NT2/D1 (cell line): Measurements from ENCODE around the gene NLGN1.

ENCODE experiments used
- SUZ12 ChIP-seq: IDR thresholded peaks from 2 replicates; pipeline ENCODE4 v1.6.1; 2011; ENCODE audit not compliant: insufficient read length, insufficient read depth; ENCODE audit errors: extremely low read depth
- YY1 ChIP-seq: IDR thresholded peaks from 2 replicates; pipeline ENCODE4 v1.6.1; 2011; ENCODE audit not compliant: insufficient read length, insufficient read depth
- ZNF274 ChIP-seq: IDR thresholded peaks from 2 replicates; pipeline ENCODE4 v1.6.1; 2011; ENCODE audit warnings: mild to moderate bottlenecking, low read depth, low read length

DNA sequence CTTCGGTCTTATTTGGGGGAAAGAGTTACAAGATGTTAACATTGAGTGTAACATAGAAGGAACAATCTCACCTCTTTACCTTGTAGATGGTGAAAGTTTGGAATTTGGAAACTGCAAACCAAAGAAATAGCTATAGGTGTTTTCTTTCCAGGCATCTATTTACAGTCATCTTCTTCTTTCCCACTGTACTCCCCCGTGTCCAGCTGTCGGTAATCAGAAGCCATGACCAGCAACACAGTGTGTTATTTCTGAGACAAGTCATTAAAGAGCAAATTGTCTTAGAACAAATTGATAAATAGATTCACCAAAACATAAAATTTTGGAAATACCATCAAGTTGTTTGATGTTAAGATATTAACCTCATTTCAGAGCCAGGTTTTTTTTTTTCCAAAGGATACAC lies 871.0 kb downstream of the NLGN1 start:
- TF ChIP-seq YY1 (no peak), SUZ12 (no peak), ZNF274 (no peak)
